ENCODE measurements around the gene MTPN.

GRCh38 chr7:136006208-136006607 is 29.0 kb upstream of the MTPN start:
- TF ChIP-seq MAX (IDR thresholded peaks at IDR 0.05; ENCODE audit: low read depth, low read length) (no peak), FOXM1 (IDR thresholded peaks at IDR 0.05; ENCODE audit: low read depth, low read length) (no peak), MXI1 (IDR thresholded peaks at IDR 0.05; ENCODE audit: low read depth, low read length) (no peak), GABPA (IDR thresholded peaks at IDR 0.05; ENCODE audit: low read depth) (no peak), CTCF (IDR thresholded peaks at IDR 0.05 in 2 of 3, conservative IDR thresholded peaks at IDR 0.05 in 1 of 3; ENCODE audit: control insufficient read depth in 2 of 3, extremely low read depth in 1 of 3, insufficient read depth in 1 of 3, low read depth in 3 of 3, low read length in 3 of 3) (no peak), POLR2A (IDR thresholded peaks at IDR 0.05; ENCODE audit: low read depth, low read length) (no peak), POLR2AphosphoS2 (IDR thresholded peaks at IDR 0.05; ENCODE audit: low read depth, low read length) (no peak), BCL3 (IDR thresholded peaks at IDR 0.05; ENCODE audit: borderline replicate concordance, insufficient read depth, low read depth, low read length, poor library complexity, severe bottlenecking) (no peak), EZH2 (IDR thresholded peaks at IDR 0.05; ENCODE audit: borderline replicate concordance, control insufficient read depth, low read depth, low read length) (no peak), ZNF24 (IDR thresholded peaks at IDR 0.05) (no peak), USF2 (IDR thresholded peaks at IDR 0.05; ENCODE audit: borderline replicate concordance, low read depth, low read length) (no peak), POLR2AphosphoS5 (IDR thresholded peaks at IDR 0.05; ENCODE audit: low read length) (no peak)

All from GM12878 (cell line).